ENCODE data around the gene ANKH. TPM values are rescaled to one million over a fixed set of nuclear protein-coding genes. Genes with fewer than 3 reads are reported as not detected.

The ANKH gene
- total and polyA plus RNA-seq, 5 donors from 2014 or later: 56.6 to 177 (median 63.2) TPM

GRCh38 chr5:14766584-14766983 lies 105.0 kb downstream of the ANKH start:
- H3K36me3 Mint-ChIP-seq: peaks cover 31% of the 10 kb centered on the region
- DNase-seq (no peak), ATAC-seq (ENCODE audit: low read depth in 2 of 2) (no peak)
- H3K4me3 Mint-ChIP-seq: no peak overlapping the region
- peaks cover 8% of the 10 kb centered on the region for H3K4me1 ChIP-seq (ENCODE audit: control insufficient read depth, insufficient read depth, low read length, poor library complexity, severe bottlenecking)
- H3K27me3 Mint-ChIP-seq: no peaks in the 10 kb centered on the region
- H3K9me3 Mint-ChIP-seq: no peaks in the 10 kb centered on the region
- H3K27ac ChIP-seq (ENCODE audit: insufficient read depth, low read length, poor library complexity, severe bottlenecking): no peak overlapping the region
- no peaks in the 10 kb centered on the region for H3K27me3 ChIP-seq (ENCODE audit: control insufficient read depth, insufficient read depth, low read length)
- H3K4me3 ChIP-seq (ENCODE audit: low read depth, low read length): no peak overlapping the region
- peaks cover 36% of the 10 kb centered on the region for H3K36me3 ChIP-seq (ENCODE audit: control insufficient read depth, insufficient read depth, low read length)
- peaks cover 16 to 46% (median 35%) of the 10 kb centered on the region in 4 donors for H3K4me1 Mint-ChIP-seq
- H3K27ac Mint-ChIP-seq: peak overlapping the region in 1 of 3 donors; percentile 96
- H3K9me3 ChIP-seq (ENCODE audit: control insufficient read depth in 2 of 2, low read length in 2 of 2): no peaks in the 10 kb centered on the region

- H3K9me3 ChIP-seq (ENCODE audit: control insufficient read depth in 2 of 2, low read length in 2 of 2): no peaks in the 10 kb centered on the region
- peaks cover 43% of the 10 kb centered on the region for H3K36me3 ChIP-seq (ENCODE audit: control insufficient read depth, insufficient read depth, low read length)
- DNase-seq (no peak), ATAC-seq (ENCODE audit: low read depth in 2 of 2) (no peak)
- H3K36me3 Mint-ChIP-seq: peaks cover 38% of the 10 kb centered on the region
- no peak overlapping the region for H3K27ac Mint-ChIP-seq
- peaks cover 16 to 36% (median 28%) of the 10 kb centered on the region in 4 donors for H3K4me1 Mint-ChIP-seq
- no peaks in the 10 kb centered on the region for H3K27me3 ChIP-seq (ENCODE audit: control insufficient read depth, insufficient read depth, low read length)
- no peak overlapping the region for H3K4me3 ChIP-seq (ENCODE audit: low read depth, low read length)
- no peaks in the 10 kb centered on the region for H3K27me3 Mint-ChIP-seq
- H3K4me1 ChIP-seq (ENCODE audit: control insufficient read depth, insufficient read depth, low read length, poor library complexity, severe bottlenecking): peaks cover 8% of the 10 kb centered on the region
- H3K4me3 Mint-ChIP-seq: no peak overlapping the region
- H3K9me3 Mint-ChIP-seq: no peaks in the 10 kb centered on the region
- no peak overlapping the region for H3K27ac ChIP-seq (ENCODE audit: insufficient read depth, low read length, poor library complexity, severe bottlenecking)
These were observed 106.0 kb downstream of the ANKH start for GRCh38 chr5:14765587-14765986.

GRCh38 chr5:14762549-14763216 lies 108.9 kb downstream of the ANKH start:
- H3K27ac Mint-ChIP-seq: peak overlapping the region in 1 of 3 donors; percentile 32
- Histone ChIP-seq H3K9me3 (ENCODE audit: control insufficient read depth in 2 of 2, low read length in 2 of 2) (no peaks in the 10 kb centered on the region), H3K4me3 (ENCODE audit: low read depth, low read length) (no peak overlapping the region), H3K27ac (ENCODE audit: insufficient read depth, low read length, poor library complexity, severe bottlenecking) (no peak overlapping the region), H3K4me1 (ENCODE audit: control insufficient read depth, insufficient read depth, low read length, poor library complexity, severe bottlenecking) (peaks cover 2% of the 10 kb centered on the region), H3K27me3 (ENCODE audit: control insufficient read depth, insufficient read depth, low read length) (no peaks in the 10 kb centered on the region), H3K36me3 (ENCODE audit: control insufficient read depth, insufficient read depth, low read length) (peaks cover 41% of the 10 kb centered on the region)
- no peak overlapping the region for H3K4me3 Mint-ChIP-seq
- H3K9me3 Mint-ChIP-seq: no peaks in the 10 kb centered on the region
- H3K36me3 Mint-ChIP-seq: peaks cover 42% of the 10 kb centered on the region
- peaks cover 7 to 24% (median 16%) of the 10 kb centered on the region in 4 donors for H3K4me1 Mint-ChIP-seq
- ATAC-seq (ENCODE audit: low read depth in 2 of 2) (no peak), DNase-seq (no peak)
- H3K27me3 Mint-ChIP-seq: no peaks in the 10 kb centered on the region

- no peak overlapping the region for H3K4me3 Mint-ChIP-seq
- Histone ChIP-seq H3K27ac (ENCODE audit: insufficient read depth, low read length, poor library complexity, severe bottlenecking) (no peak overlapping the region), H3K4me1 (ENCODE audit: control insufficient read depth, insufficient read depth, low read length, poor library complexity, severe bottlenecking) (no peaks in the 10 kb centered on the region), H3K4me3 (ENCODE audit: low read depth, low read length) (no peak overlapping the region), H3K27me3 (ENCODE audit: control insufficient read depth, insufficient read depth, low read length) (no peaks in the 10 kb centered on the region), H3K9me3 (ENCODE audit: control insufficient read depth in 2 of 2, low read length in 2 of 2) (no peaks in the 10 kb centered on the region), H3K36me3 (ENCODE audit: control insufficient read depth, insufficient read depth, low read length) (peaks cover 42% of the 10 kb centered on the region)
- ATAC-seq (ENCODE audit: low read depth in 2 of 2) (no peak), DNase-seq (no peak)
- peaks cover 0 to 16% (median 5%) of the 10 kb centered on the region in 4 donors for H3K4me1 Mint-ChIP-seq
- H3K27me3 Mint-ChIP-seq: no peaks in the 10 kb centered on the region
- H3K9me3 Mint-ChIP-seq: no peaks in the 10 kb centered on the region
- peaks cover 36% of the 10 kb centered on the region for H3K36me3 Mint-ChIP-seq
- peak overlapping the region in 2 of 3 donors; percentile 73 to 76 for H3K27ac Mint-ChIP-seq
These were observed 111.0 kb downstream of the ANKH start for GRCh38 chr5:14760548-14761002.

DNA sequence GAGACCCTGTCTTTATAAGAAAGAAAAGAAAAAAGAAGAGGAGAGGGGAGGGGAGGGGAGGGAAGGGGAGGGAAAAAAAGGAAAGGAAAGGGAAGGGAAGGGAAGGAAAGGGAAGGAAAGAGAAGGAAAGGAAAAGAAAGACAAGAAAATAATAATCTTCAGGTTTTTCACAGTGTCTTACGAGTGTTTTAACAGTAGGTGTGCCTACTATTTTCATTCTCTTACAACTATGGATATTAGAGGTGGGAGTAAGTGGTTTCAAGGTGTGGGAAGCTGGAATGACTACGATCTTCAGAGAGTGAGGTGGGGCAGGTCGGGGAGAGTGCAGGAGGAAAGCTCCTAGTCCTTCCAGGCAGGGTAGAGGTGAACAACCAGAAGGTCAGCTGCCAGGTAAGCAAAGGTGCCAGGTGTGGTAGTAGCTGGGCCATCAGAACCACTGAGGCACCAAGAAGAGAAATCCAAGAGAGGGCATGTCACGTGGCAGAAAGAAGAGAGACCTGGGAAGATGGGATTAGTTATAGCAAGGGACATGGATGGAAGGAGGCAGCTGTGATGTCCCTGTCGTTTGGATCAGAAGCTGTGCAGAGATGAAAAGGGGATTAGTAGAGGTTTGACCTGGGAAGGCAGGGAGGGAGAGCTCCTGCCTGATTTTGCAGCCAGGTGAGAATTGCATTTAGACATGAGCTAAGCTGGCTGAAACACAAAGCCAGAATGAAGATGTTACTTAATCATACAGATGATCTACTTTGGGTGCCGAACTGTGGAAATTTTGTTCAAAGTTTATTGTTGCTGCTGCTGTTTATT lies 111.6 kb downstream of the ANKH start:
- ATAC-seq (ENCODE audit: low read depth in 2 of 2): no peak
- H3K9me3 ChIP-seq (ENCODE audit: control insufficient read depth in 2 of 2, low read length in 2 of 2): no peaks in the 10 kb centered on the region
- peaks cover 45% of the 10 kb centered on the region for H3K36me3 ChIP-seq (ENCODE audit: control insufficient read depth, insufficient read depth, low read length)
- H3K4me1 Mint-ChIP-seq: peaks cover 0 to 16% (median 4%) of the 10 kb centered on the region in 4 donors
- DNase-seq: no peak
- H3K4me3 ChIP-seq (ENCODE audit: low read depth, low read length): no peak overlapping the region
- H3K4me1 ChIP-seq (ENCODE audit: control insufficient read depth, insufficient read depth, low read length, poor library complexity, severe bottlenecking): no peaks in the 10 kb centered on the region
- H3K9me3 Mint-ChIP-seq: no peaks in the 10 kb centered on the region
- no peaks in the 10 kb centered on the region for H3K27me3 Mint-ChIP-seq
- no peak overlapping the region for H3K27ac ChIP-seq (ENCODE audit: insufficient read depth, low read length, poor library complexity, severe bottlenecking)
- peaks cover 31% of the 10 kb centered on the region for H3K36me3 Mint-ChIP-seq
- peak overlapping the region in 2 of 3 donors; percentile 63 to 73 for H3K27ac Mint-ChIP-seq
- H3K4me3 Mint-ChIP-seq: no peak overlapping the region
- no peaks in the 10 kb centered on the region for H3K27me3 ChIP-seq (ENCODE audit: control insufficient read depth, insufficient read depth, low read length)

DNA sequence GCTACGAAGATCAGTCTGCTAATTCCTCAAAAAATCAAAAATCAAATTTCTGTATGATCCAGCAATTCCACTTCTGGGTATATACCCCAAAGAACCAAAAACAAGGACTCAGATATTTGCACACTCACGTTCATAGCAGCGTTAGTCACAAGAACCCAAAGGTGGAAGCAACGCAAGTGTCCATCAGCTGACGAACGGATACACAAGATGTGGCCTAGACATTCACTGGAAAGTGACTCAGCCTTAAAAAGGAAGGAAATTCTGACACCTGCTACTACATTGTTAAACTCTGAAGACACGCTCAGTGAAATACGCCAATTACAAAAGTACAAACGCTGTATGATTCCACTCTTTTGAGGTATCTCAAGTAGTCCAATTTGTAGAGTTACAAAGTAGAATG lies 113.7 kb downstream of the ANKH start:
- Mint-ChIP-seq H3K27me3 (no peaks in the 10 kb centered on the region), H3K4me1 (peaks cover 5 to 10% (median 6%) of the 10 kb centered on the region in 4 donors), H3K4me3 (no peak overlapping the region), H3K27ac (no peak overlapping the region), H3K36me3 (peaks cover 41% of the 10 kb centered on the region), H3K9me3 (no peaks in the 10 kb centered on the region)
- Histone ChIP-seq H3K9me3 (ENCODE audit: control insufficient read depth in 2 of 2, low read length in 2 of 2) (no peaks in the 10 kb centered on the region), H3K36me3 (ENCODE audit: control insufficient read depth, insufficient read depth, low read length) (peaks cover 47% of the 10 kb centered on the region), H3K27ac (ENCODE audit: insufficient read depth, low read length, poor library complexity, severe bottlenecking) (no peak overlapping the region), H3K4me1 (ENCODE audit: control insufficient read depth, insufficient read depth, low read length, poor library complexity, severe bottlenecking) (no peaks in the 10 kb centered on the region), H3K4me3 (ENCODE audit: low read depth, low read length) (no peak overlapping the region), H3K27me3 (ENCODE audit: control insufficient read depth, insufficient read depth, low read length) (no peaks in the 10 kb centered on the region)
- no peak for ATAC-seq (ENCODE audit: low read depth in 2 of 2)
- DNase-seq: no peak

DNA sequence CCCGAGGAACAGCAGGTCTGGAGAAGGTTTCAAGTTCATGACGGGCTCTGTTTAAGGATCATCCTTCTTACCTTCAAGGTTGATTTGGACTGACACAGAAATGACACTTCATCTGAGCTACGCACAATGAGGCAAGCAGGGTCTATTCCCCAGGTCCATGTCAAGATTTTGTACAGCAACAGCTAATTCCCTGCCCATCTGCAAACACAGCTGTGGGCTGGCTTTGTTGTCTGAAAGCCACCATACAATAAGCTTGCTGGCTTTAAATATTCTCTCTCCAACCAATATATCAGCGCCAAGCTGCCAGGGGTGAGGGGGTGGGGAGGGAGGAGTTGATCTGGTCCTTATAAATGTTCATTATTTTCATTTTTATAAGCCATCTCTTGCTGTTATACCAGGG lies 115.1 kb downstream of the ANKH start:
- H3K4me3 Mint-ChIP-seq: no peak overlapping the region
- H3K4me1 Mint-ChIP-seq: peaks cover 5 to 10% (median 6%) of the 10 kb centered on the region in 4 donors
- peak overlapping the region in 2 of 3 donors; percentile 12 to 59 for H3K27ac Mint-ChIP-seq
- Histone ChIP-seq H3K4me3 (ENCODE audit: low read depth, low read length) (no peak overlapping the region), H3K27ac (ENCODE audit: insufficient read depth, low read length, poor library complexity, severe bottlenecking) (no peak overlapping the region), H3K4me1 (ENCODE audit: control insufficient read depth, insufficient read depth, low read length, poor library complexity, severe bottlenecking) (no peaks in the 10 kb centered on the region), H3K27me3 (ENCODE audit: control insufficient read depth, insufficient read depth, low read length) (no peaks in the 10 kb centered on the region), H3K36me3 (ENCODE audit: control insufficient read depth, insufficient read depth, low read length) (peaks cover 55% of the 10 kb centered on the region), H3K9me3 (ENCODE audit: control insufficient read depth in 2 of 2, low read length in 2 of 2) (no peaks in the 10 kb centered on the region)
- DNase-seq (no peak), ATAC-seq (ENCODE audit: low read depth in 2 of 2) (no peak)
- no peaks in the 10 kb centered on the region for H3K9me3 Mint-ChIP-seq
- peaks cover 47% of the 10 kb centered on the region for H3K36me3 Mint-ChIP-seq
- no peaks in the 10 kb centered on the region for H3K27me3 Mint-ChIP-seq

All from CD4-positive, CD25-positive, alpha-beta regulatory T cell (primary cell).